ENCODE measurements around the gene TCERG1L. TPM values are rescaled to one million over a fixed set of nuclear protein-coding genes. Genes with fewer than 3 reads are reported as not detected.

TCERG1L gene
- total and polyA plus RNA-seq, 9 of the 15 experiments (the other 6 are each of a cell fraction or from before 2014, with no cell fraction given): not detected

GRCh38 chr10:131168238-131168875 lies 143.2 kb downstream of the TCERG1L start (continued):
- no peak for TF ChIP-seq SFPQ (IDR thresholded peaks at IDR 0.05; ENCODE audit: low read depth, low read length)
- no peak for TF ChIP-seq NR2C2 (CRISPR knock-in tag; IDR thresholded peaks at IDR 0.05)
- TF ChIP-seq NR2C2 (tag; IDR thresholded peaks at IDR 0.05): no peak
- TF ChIP-seq ATF7 (IDR thresholded peaks at IDR 0.05): no peak
- TF ChIP-seq ZKSCAN1 (IDR thresholded peaks at IDR 0.05; ENCODE audit: low read depth, low read length): no peak
- no peak for TF ChIP-seq EHMT2 (IDR thresholded peaks at IDR 0.05)
- no peak for TF ChIP-seq KDM2B (CRISPR knock-in tag; IDR thresholded peaks at IDR 0.05)
- no peak for TF ChIP-seq NFIX (CRISPR knock-in tag; IDR thresholded peaks at IDR 0.05; ENCODE audit: low read depth)

DNA sequence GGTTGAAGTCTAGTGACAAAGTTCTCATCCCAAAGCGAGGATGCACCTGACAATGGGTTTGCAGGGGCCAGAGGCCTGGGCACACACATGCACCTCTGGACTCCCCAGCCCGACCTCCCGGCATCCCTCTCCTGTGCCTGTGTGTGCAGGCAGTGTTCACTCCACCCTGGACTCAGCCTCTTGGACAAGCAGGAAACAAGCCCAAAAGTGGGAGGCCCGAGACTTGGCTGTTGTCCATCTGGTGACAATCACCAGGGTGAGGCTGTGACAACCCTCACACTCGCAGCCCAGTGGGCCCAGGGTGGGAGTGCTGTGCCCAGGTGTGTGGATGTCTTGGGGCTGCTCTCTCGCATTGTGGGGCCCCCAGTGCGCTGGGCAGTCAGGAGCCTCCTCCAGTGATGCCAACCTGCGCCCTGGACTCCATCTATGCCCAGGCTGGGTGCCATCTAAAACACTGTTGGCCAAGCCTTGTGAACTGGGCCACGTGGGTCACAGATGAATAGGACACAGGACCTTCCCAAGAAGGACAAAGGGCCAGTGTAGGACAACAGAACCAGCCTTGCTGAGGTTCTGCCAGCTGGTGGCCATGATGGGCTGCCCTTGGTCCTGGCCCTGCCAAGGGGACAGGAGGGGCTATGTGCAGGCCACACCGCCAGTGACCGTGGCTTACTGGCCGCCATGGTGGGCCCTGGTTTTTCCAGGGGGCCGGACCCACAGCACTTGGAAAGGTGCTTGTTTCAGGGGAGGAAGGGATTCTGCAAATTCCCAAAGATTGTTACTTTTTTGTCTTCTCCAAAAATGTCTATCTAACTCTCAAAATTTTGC lies 144.3 kb downstream of the TCERG1L start:
- FAIRE-seq: no peak
- WGBS (ENCODE audit: insufficient coverage, low coverage, missing lambda C conversion rate): 2% methylated on average over 9 of the region's 13 CpGs
- Histone ChIP-seq H3K9me3 (replicated peaks; ENCODE audit: control insufficient read depth, insufficient read depth, low read depth, low read length) (no peaks in the 10 kb centered on the region), H2AFZ (ENCODE audit: low read depth, low read length) (no peak overlapping the region), H3K4me2 (ENCODE audit: insufficient read depth, low read length) (no peak overlapping the region), H3K27me3 (ENCODE audit: control insufficient read depth in 2 of 2, insufficient read depth in 2 of 2, low read length in 2 of 2) (peaks cover 0 to 13% of the 10 kb centered on the region in 2 experiments; a peak in 1 of 5 replicates), H3K4me3 (no peak overlapping the region), H3K9ac (ENCODE audit: insufficient read depth in 1 of 2, low read depth in 2 of 2, low read length in 2 of 2) (no peak overlapping the region), H3K4me1 (replicated peaks in 1 of 2; ENCODE audit: control insufficient read depth in 2 of 2, insufficient read depth in 2 of 2, low read length in 2 of 2) (no peaks in the 10 kb centered on the region), H4K20me1 (replicated peaks; ENCODE audit: control insufficient read depth, insufficient read depth, low read length) (no peaks in the 10 kb centered on the region), H3K9me1 (ENCODE audit: control insufficient read depth, insufficient read depth, low read length) (no peaks in the 10 kb centered on the region), H3K27ac (ENCODE audit: extremely low read depth, low read depth, low read length) (no peak overlapping the region), H3K79me2 (ENCODE audit: control insufficient read depth, insufficient read depth, low read length) (no peaks in the 10 kb centered on the region), H3K36me3 (ENCODE audit: control insufficient read depth, insufficient read depth, low read length) (no peaks in the 10 kb centered on the region)
- intact Hi-C loops (cut with micrococcal nuclease) (no loop called here), in situ Hi-C loops (cut with MboI) (no loop called here)
- BruUV-seq (replicated peaks): no TSS peak
- ChIA-PET POLR2A (no interaction called here), CTCF (ENCODE audit: low intra/inter-chr PET ratio) (no interaction called here)
- DNase-seq (ENCODE audit: extremely low read depth in 1 of 4, low spot score in 3 of 4): no peak
- no peak for ATAC-seq
- TF ChIP-seq NCOA4 (IDR thresholded peaks at IDR 0.05; ENCODE audit: partially characterized antibody): no peak
- TF ChIP-seq, protein P1, sequence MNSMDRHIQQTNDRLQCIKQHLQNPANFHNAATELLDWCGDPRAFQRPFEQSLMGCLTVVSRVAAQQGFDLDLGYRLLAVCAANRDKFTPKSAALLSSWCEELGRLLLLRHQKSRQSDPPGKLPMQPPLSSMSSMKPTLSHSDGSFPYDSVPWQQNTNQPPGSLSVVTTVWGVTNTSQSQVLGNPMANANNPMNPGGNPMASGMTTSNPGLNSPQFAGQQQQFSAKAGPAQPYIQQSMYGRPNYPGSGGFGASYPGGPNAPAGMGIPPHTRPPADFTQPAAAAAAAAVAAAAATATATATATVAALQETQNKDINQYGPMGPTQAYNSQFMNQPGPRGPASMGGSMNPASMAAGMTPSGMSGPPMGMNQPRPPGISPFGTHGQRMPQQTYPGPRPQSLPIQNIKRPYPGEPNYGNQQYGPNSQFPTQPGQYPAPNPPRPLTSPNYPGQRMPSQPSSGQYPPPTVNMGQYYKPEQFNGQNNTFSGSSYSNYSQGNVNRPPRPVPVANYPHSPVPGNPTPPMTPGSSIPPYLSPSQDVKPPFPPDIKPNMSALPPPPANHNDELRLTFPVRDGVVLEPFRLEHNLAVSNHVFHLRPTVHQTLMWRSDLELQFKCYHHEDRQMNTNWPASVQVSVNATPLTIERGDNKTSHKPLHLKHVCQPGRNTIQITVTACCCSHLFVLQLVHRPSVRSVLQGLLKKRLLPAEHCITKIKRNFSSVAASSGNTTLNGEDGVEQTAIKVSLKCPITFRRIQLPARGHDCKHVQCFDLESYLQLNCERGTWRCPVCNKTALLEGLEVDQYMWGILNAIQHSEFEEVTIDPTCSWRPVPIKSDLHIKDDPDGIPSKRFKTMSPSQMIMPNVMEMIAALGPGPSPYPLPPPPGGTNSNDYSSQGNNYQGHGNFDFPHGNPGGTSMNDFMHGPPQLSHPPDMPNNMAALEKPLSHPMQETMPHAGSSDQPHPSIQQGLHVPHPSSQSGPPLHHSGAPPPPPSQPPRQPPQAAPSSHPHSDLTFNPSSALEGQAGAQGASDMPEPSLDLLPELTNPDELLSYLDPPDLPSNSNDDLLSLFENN (IDR thresholded peaks at IDR 0.05; ENCODE audit: low read depth in 2 of 2, low read length in 2 of 2): no peak
- no peak for TF ChIP-seq KAT2B (IDR thresholded peaks at IDR 0.05; ENCODE audit: low read depth, low read length)
- no peak for TF ChIP-seq ZSCAN29 (IDR thresholded peaks at IDR 0.05)
- no peak for TF ChIP-seq ZNF347 (CRISPR knock-in tag; IDR thresholded peaks at IDR 0.05; ENCODE audit: low read depth)
- TF ChIP-seq, protein P2, sequence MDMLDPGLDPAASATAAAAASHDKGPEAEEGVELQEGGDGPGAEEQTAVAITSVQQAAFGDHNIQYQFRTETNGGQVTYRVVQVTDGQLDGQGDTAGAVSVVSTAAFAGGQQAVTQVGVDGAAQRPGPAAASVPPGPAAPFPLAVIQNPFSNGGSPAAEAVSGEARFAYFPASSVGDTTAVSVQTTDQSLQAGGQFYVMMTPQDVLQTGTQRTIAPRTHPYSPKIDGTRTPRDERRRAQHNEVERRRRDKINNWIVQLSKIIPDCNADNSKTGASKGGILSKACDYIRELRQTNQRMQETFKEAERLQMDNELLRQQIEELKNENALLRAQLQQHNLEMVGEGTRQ (CRISPR knock-in tag; IDR thresholded peaks at IDR 0.05): no peak
